ENCODE measurements around the gene SLC13A3. TPM values are rescaled to one million over a fixed set of nuclear protein-coding genes. Genes with fewer than 3 reads are reported as not detected.

SLC13A3 gene
- total RNA-seq, 4 donors from 2014 or later: 0.62 to 1.6 (median 0.80) TPM

- Histone ChIP-seq H3K27ac (peak overlapping the region in 3 of 4 donors; percentile 62 to 73 (median 72)), H3K4me1 (peaks cover 16 to 72% (median 26%) of the 10 kb centered on the region in 3 donors), H3K27me3 (no peaks in the 10 kb centered on the region), H3K4me3 (peak overlapping the region; percentile 39 to 41), H3K9me3 (no peaks in the 10 kb centered on the region), H3K36me3 (peaks cover 0 to 24% of the 10 kb centered on the region in 2 donors)
- WGBS, 2 donors (ENCODE audit: low coverage in 1 of 2): 14 to 24% methylated on average over 7 to 22 of the region's 23 CpGs
- TF ChIP-seq POLR2A (IDR thresholded peaks at IDR 0.05) (peak in 1 of 2 donors; percentile 16), EP300 (IDR thresholded peaks at IDR 0.05) (no peak), CTCF (IDR thresholded peaks at IDR 0.05) (no peak)
- ATAC-seq: peak; percentile 73
These were observed 32.9 kb upstream of the SLC13A3 start for GRCh38 chr20:46683939-46684750.

GRCh38 chr20:46683668-46683938 lies 32.3 kb upstream of the SLC13A3 start:
- 21 to 34% methylated on average over 8 of the region's 8 CpGs for WGBS, 2 donors (ENCODE audit: low coverage in 1 of 2)

GRCh38 chr20:46683011-46683667 lies 31.9 kb upstream of the SLC13A3 start:
- peaks cover 0 to 24% of the 10 kb centered on the region in 2 donors for H3K36me3 ChIP-seq
- TF ChIP-seq CTCF (IDR thresholded peaks at IDR 0.05) (no peak), POLR2A (IDR thresholded peaks at IDR 0.05) (no peak), EP300 (IDR thresholded peaks at IDR 0.05) (no peak), POLR2AphosphoS5 (IDR thresholded peaks at IDR 0.05) (no peak)
- peaks cover 14 to 68% (median 23%) of the 10 kb centered on the region in 3 donors for H3K4me1 ChIP-seq
- H3K27ac ChIP-seq: peak overlapping the region in 2 of 4 donors; percentile 62 to 72
- WGBS, 2 donors (ENCODE audit: low coverage in 1 of 2): 54 to 71% methylated on average over 1 to 8 of the region's 12 CpGs
- no peaks in the 10 kb centered on the region for H3K27me3 ChIP-seq
- ATAC-seq: no peak
- no peaks in the 10 kb centered on the region for H3K9me3 ChIP-seq
- H3K4me3 ChIP-seq: peak overlapping the region in 1 of 2 donors; percentile 41

More at GRCh38 chr20:46683668-46683938, 32.3 kb upstream of the SLC13A3 start:
- peaks cover 0 to 24% of the 10 kb centered on the region in 2 donors for H3K36me3 ChIP-seq
- H3K4me3 ChIP-seq: peak overlapping the region; percentile 39 to 41
- H3K4me1 ChIP-seq: peaks cover 16 to 72% (median 26%) of the 10 kb centered on the region in 3 donors
- H3K9me3 ChIP-seq: no peaks in the 10 kb centered on the region
- TF ChIP-seq POLR2AphosphoS5 (IDR thresholded peaks at IDR 0.05) (no peak), CTCF (IDR thresholded peaks at IDR 0.05) (no peak), EP300 (IDR thresholded peaks at IDR 0.05) (no peak), POLR2A (IDR thresholded peaks at IDR 0.05) (no peak)
- peak overlapping the region in 2 of 4 donors; percentile 62 to 72 for H3K27ac ChIP-seq
- ATAC-seq: no peak
- no peaks in the 10 kb centered on the region for H3K27me3 ChIP-seq

- TF ChIP-seq POLR2AphosphoS5 (IDR thresholded peaks at IDR 0.05) (no peak), EP300 (IDR thresholded peaks at IDR 0.05) (no peak), POLR2A (IDR thresholded peaks at IDR 0.05) (no peak), CTCF (IDR thresholded peaks at IDR 0.05) (no peak)
- H3K4me3 ChIP-seq: no peak overlapping the region
- H3K27ac ChIP-seq: no peak overlapping the region
- WGBS, 2 donors (ENCODE audit: low coverage in 1 of 2): 89% methylated on average over 6 to 8 of the region's 9 CpGs
- ATAC-seq: no peak
- H3K9me3 ChIP-seq: no peaks in the 10 kb centered on the region
- peaks cover 6 to 59% (median 14%) of the 10 kb centered on the region in 3 donors for H3K4me1 ChIP-seq
- H3K36me3 ChIP-seq: peaks cover 0 to 24% of the 10 kb centered on the region in 2 donors
- no peaks in the 10 kb centered on the region for H3K27me3 ChIP-seq
These were observed 31.0 kb upstream of the SLC13A3 start for GRCh38 chr20:46682063-46682821.

Data from gastroesophageal sphincter (tissue), 4 donors.